Measurements from ENCODE around the gene ARL17A.
"Not testable (repeated sequence)": the region's sequence is repeated elsewhere in the genome, so short reads cannot be mapped to it uniquely, and the experiment has no call there.

DNA sequence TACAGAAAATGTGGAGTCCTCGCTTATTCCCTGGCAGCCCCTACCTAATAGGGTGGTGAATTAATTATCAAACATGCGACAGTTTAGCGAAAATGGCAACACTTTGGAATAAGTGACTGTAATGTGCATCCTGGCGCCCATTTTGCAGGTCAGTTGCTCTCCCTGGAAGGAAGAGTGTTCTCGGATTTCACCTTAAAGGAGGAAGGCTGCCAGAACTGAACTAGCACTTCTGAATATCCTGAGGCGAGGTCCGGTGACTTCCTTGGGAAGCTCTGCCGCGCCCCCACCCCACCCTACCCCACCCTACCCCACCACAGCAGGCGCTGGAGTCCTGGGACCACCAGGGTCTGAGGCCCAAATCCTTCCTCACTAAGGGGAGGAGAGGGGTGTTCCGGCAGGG, 67.3 kb downstream of the ARL17A start, which contains the start of gene LRRC37A2:
- TF ChIP-seq CTCF (IDR thresholded peaks at IDR 0.05; ENCODE audit: poor library complexity, severe bottlenecking); EZH2 (IDR thresholded peaks at IDR 0.05; ENCODE audit: borderline replicate concordance, insufficient read depth, low read length, poor library complexity, severe bottlenecking); TAF1 (IDR thresholded peaks at IDR 0.05; ENCODE audit: low read depth); REST (IDR thresholded peaks at IDR 0.05; ENCODE audit: borderline replicate concordance); MXI1 (conservative IDR thresholded peaks at IDR 0.05; ENCODE audit: poor library complexity, severe bottlenecking); SMC3 (conservative IDR thresholded peaks at IDR 0.05; ENCODE audit: poor library complexity); POLR2AphosphoS5 (IDR thresholded peaks at IDR 0.05); EP300 (conservative IDR thresholded peaks at IDR 0.05; ENCODE audit: poor library complexity, severe bottlenecking); RAD21 (conservative IDR thresholded peaks at IDR 0.05): not testable (repeated sequence)

All from neural cell (in vitro differentiated cells).